Activated naive CD4-positive, alpha-beta T cell treated with anti-CD3 and anti-CD28 coated beads, Interleukin-2, amount 50 U/mL, for 24 hours (primary cell): Measurements from ENCODE around the gene DBI.

Experiments
- H3K27ac Mint-ChIP-seq: one replicate; pipeline ENCODE4 v1.8.0; 2021; ENCODE audit warnings: mild to moderate bottlenecking, mixed read lengths
- H3K27me3 Mint-ChIP-seq: one replicate; pipeline ENCODE4 v1.8.0; 2021; ENCODE audit warnings: mixed read lengths
- H3K36me3 Mint-ChIP-seq: one replicate; pipeline ENCODE4 v1.8.0; 2021; ENCODE audit warnings: mixed read lengths
- H3K4me1 Mint-ChIP-seq: one replicate; pipeline ENCODE4 v1.8.0; 2021; ENCODE audit warnings: mixed read lengths
- H3K4me3 Mint-ChIP-seq: one replicate; pipeline ENCODE4 v1.8.0; 2021; ENCODE audit warnings: mild to moderate bottlenecking, mixed read lengths
- H3K9me3 Mint-ChIP-seq: one replicate; pipeline ENCODE4 v1.8.0; 2021; ENCODE audit warnings: mixed read lengths

The DBI gene

GRCh38 chr2:119366649-119367471 lies at the start of gene DBI, which contains the start of gene C2orf76:
Gene DBI (plus strand): TSS chr2:119366977. CDS start chr2:119367052, 75 bp downstream.
Gene C2orf76 (minus strand): TSS chr2:119366834. CDS start chr2:119339959, 26,875 bp downstream.
- Mint-ChIP-seq H3K27ac (peak within 1 kb of the TSS; percentile 89), H3K4me3 (peak within 1 kb of the TSS; percentile 96), H3K4me1 (peaks cover 53% of the 10 kb centered on the region), H3K9me3 (no peaks in the 10 kb centered on the region), H3K27me3 (no peaks in the 10 kb centered on the region), H3K36me3 (peaks cover 16% of the 10 kb centered on the region)

- peaks cover 2% of the 10 kb centered on the region for H3K36me3 Mint-ChIP-seq
- no peaks in the 10 kb centered on the region for H3K27me3 Mint-ChIP-seq
- no peak overlapping the region for H3K4me3 Mint-ChIP-seq
- H3K9me3 Mint-ChIP-seq = no peaks in the 10 kb centered on the region
- no peaks in the 10 kb centered on the region for H3K4me1 Mint-ChIP-seq
- no peak overlapping the region for H3K27ac Mint-ChIP-seq
These were observed 49.2 kb upstream of the DBI start for GRCh38 chr2:119317554-119317953.

DNA sequence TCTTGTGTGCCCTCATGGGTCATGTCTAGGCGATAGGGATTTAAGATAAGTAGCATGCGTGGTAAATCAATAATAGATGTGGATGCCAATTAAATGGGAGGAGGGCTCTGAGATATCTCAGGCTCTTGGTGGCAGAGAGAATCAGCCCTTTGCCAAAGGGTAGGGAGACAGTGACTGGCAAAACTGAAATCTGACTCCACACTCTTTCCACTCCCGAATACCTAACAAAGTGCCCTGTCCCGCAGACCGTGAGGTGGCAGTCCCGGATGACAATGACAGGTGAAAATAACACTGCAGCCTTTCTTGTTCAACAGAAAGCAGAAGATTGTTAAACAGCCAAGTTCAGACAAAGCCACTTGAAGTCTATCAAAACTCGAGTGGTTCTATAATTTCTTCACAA lies 47.2 kb upstream of the DBI start:
- Mint-ChIP-seq H3K27ac (no peak overlapping the region), H3K4me3 (no peak overlapping the region), H3K27me3 (no peaks in the 10 kb centered on the region), H3K4me1 (no peaks in the 10 kb centered on the region), H3K36me3 (peaks cover 2% of the 10 kb centered on the region), H3K9me3 (no peaks in the 10 kb centered on the region)

DNA sequence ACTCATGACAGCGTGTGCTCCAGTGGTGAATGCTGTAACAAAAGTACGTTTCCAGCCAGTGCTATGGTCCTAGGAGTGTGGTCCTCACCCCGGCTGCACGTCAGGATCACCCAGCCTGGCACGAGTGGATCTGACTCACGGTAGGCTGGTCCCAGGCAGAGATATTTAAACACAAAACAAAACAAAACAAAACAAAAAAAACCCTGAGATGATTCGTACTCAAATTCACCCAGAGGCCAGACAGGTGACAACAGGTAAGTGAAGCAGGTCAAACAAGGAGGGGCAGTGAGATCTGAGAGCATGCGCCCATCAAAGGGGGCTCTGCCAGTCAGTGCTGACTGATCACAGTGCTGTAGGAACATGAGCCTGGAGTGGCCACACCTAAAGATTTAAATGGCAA lies 43.3 kb upstream of the DBI start:
- Mint-ChIP-seq H3K4me3 (no peak overlapping the region), H3K27me3 (no peaks in the 10 kb centered on the region), H3K9me3 (no peaks in the 10 kb centered on the region), H3K27ac (no peak overlapping the region), H3K4me1 (no peaks in the 10 kb centered on the region), H3K36me3 (no peaks in the 10 kb centered on the region)

DNA sequence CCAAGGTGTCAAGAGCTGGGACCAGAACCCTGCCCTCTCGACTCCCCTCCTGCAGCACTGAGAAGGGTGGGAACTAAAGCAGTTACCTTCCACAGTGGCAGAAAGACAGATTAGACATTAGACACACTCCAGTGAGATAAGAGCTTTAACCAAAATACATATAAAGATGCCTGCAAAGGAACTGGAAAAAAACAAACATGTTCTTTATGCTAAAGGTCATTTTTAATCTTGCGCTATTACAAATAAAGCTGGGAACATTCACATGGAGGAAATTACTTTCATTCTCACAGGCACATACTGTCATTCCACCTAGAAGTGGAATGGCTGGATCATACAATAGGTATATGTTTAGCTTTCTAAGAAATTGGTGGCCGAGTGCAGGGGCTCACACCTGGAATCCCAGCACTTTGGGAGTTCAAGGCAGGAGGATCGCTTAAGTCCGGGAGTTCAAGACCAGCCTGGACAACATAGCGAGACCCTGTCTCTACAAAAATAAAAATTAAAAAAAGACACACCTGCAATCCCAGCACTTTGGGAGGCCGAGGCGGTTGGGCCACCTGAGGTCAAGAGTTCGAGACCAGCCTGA lies 42.0 kb upstream of the DBI start:
- Mint-ChIP-seq H3K9me3 (no peaks in the 10 kb centered on the region), H3K36me3 (peaks cover 1% of the 10 kb centered on the region), H3K27me3 (no peaks in the 10 kb centered on the region), H3K27ac (no peak overlapping the region), H3K4me3 (no peak overlapping the region), H3K4me1 (no peaks in the 10 kb centered on the region)

DNA sequence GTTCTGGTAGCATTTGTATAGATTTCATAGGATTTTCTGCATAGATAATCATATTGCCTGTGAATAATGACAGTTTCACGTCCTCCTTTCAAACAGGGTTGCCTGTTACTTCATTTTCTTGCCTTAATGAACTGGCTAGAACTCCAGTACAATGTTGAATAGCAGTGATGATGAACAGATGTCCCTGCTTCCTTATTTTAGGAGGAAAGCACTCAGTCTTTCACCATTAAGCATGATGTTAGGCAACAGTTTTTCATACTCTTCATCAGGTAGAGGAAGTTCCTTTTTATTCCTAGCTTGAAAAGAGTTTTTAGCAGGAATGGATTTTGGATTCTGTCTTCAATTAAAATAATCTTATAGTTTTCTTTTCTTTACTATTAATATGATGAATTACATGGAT lies 39.8 kb upstream of the DBI start:
- Mint-ChIP-seq H3K4me3 (no peak overlapping the region), H3K27me3 (no peaks in the 10 kb centered on the region), H3K36me3 (peaks cover 7% of the 10 kb centered on the region), H3K9me3 (no peaks in the 10 kb centered on the region), H3K27ac (no peak overlapping the region), H3K4me1 (no peaks in the 10 kb centered on the region)

DNA sequence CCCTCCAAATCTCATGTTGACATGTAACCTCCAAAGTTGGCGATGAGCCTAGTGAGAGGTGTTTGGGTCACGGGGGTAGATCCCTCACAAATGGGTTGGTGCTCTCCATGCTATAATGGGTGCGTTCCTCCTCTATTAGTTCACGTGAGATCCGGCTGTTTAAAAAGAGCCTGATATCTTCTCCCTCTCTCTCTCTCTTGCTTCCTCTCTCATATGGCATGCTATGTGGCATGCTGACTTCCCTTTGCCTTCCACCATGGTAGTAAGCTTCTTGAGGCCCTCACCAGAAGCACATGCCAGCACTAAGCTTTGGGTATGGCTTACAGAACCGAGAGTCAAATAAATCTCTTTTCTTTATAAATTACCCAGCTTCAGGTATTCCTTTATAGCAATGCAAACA lies 39.3 kb upstream of the DBI start:
- Mint-ChIP-seq H3K4me1 (no peaks in the 10 kb centered on the region), H3K36me3 (peaks cover 7% of the 10 kb centered on the region), H3K9me3 (no peaks in the 10 kb centered on the region), H3K27me3 (no peaks in the 10 kb centered on the region), H3K27ac (no peak overlapping the region), H3K4me3 (no peak overlapping the region)

GRCh38 chr2:119332953-119333352 lies 33.8 kb upstream of the DBI start:
- H3K4me3 Mint-ChIP-seq = no peak overlapping the region
- H3K9me3 Mint-ChIP-seq = no peaks in the 10 kb centered on the region
- no peaks in the 10 kb centered on the region for H3K4me1 Mint-ChIP-seq
- H3K36me3 Mint-ChIP-seq = peaks cover 15% of the 10 kb centered on the region
- no peaks in the 10 kb centered on the region for H3K27me3 Mint-ChIP-seq
- no peak overlapping the region for H3K27ac Mint-ChIP-seq

DNA sequence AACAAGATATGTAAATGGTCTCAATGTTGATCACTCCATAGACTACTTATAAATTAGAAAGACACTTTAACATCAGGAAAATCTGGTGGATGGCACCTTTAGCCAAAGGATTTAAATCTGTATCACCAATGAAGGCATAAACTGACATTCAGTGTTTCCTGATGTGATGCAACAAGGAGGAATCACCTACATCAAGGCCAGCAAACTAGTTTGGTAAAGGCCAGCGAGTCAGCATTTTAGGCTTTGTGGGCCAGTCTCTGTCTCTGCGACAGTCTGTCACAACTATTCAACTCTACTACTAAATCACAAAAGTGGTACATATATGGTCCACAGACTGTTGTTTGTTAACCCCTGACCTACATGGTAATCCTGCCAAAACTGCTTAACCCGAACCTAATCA lies 33.4 kb upstream of the DBI start:
- Mint-ChIP-seq H3K9me3 (no peaks in the 10 kb centered on the region), H3K36me3 (peaks cover 15% of the 10 kb centered on the region), H3K4me1 (peaks cover 4% of the 10 kb centered on the region), H3K27me3 (no peaks in the 10 kb centered on the region), H3K4me3 (no peak overlapping the region), H3K27ac (no peak overlapping the region)

- H3K27ac Mint-ChIP-seq = no peak overlapping the region
- peaks cover 15% of the 10 kb centered on the region for H3K36me3 Mint-ChIP-seq
- no peaks in the 10 kb centered on the region for H3K9me3 Mint-ChIP-seq
- H3K4me3 Mint-ChIP-seq = no peak overlapping the region
- H3K4me1 Mint-ChIP-seq = peaks cover 8% of the 10 kb centered on the region
- H3K27me3 Mint-ChIP-seq = no peaks in the 10 kb centered on the region
These were observed 32.9 kb upstream of the DBI start for GRCh38 chr2:119333833-119334232.

- Mint-ChIP-seq H3K4me3 (no peak overlapping the region), H3K9me3 (no peaks in the 10 kb centered on the region), H3K4me1 (peaks cover 21% of the 10 kb centered on the region), H3K27me3 (no peaks in the 10 kb centered on the region), H3K27ac (no peak overlapping the region), H3K36me3 (peaks cover 8% of the 10 kb centered on the region)
These were observed 29.0 kb upstream of the DBI start for GRCh38 chr2:119337749-119338148.

DNA sequence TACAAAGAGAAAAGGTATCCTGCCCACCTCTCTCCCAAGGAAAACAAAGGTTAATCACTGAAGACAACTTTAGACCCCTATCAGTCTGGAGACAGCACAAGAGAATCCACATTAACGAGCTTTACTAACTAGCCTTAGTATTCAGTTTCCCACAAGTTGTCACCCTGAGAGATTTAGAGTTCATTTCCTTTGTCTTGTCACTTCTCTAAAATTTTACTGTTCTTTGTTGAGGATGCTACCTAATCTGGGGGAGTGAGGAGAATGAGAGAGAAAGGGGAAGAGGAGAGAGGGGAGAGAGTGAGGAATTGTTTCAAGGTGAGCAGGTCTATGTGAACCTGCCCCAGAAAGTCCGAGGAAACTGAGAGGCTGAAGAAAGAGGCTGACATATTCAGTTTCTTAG lies 28.5 kb upstream of the DBI start:
- H3K27ac Mint-ChIP-seq = no peak overlapping the region
- no peaks in the 10 kb centered on the region for H3K27me3 Mint-ChIP-seq
- no peak overlapping the region for H3K4me3 Mint-ChIP-seq
- H3K9me3 Mint-ChIP-seq = no peaks in the 10 kb centered on the region
- H3K4me1 Mint-ChIP-seq = peaks cover 21% of the 10 kb centered on the region
- peaks cover 8% of the 10 kb centered on the region for H3K36me3 Mint-ChIP-seq

DNA sequence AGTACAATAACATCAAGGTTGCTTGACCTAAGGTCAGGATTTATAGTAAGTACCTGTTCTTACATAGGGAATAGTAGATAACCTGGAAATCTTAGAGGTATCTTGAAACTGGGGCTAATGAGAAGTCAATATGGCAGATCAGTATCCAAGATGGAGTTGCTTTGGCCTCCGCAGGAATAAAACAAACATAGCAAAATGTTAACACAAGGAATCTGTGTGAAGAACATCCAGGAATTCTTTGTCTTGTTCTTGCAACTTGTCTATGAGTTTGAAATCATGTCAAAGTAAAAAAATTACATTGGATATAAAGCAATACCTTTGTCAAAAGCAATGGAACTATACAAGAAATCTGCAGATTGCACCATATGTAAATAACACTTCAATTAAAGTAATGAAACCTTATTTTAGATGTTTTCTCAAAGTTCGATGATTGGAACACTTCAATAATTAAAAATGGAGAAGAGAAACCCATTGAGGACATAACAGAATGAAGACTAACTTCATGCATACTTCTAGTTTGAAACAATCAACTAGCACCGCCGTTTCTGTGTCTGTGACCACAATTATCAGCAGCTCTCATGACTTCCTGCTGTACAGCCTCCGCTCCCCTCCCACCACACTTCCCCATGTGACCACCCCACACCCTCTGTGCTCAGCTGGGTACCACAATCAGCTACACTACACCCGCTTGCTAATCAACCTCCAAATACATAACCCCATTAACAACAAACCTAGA lies 27.8 kb upstream of the DBI start:
- H3K27me3 Mint-ChIP-seq = no peaks in the 10 kb centered on the region
- peaks cover 8% of the 10 kb centered on the region for H3K36me3 Mint-ChIP-seq
- no peak overlapping the region for H3K4me3 Mint-ChIP-seq
- H3K27ac Mint-ChIP-seq = peak overlapping the region; percentile 24
- no peaks in the 10 kb centered on the region for H3K9me3 Mint-ChIP-seq
- H3K4me1 Mint-ChIP-seq = peaks cover 21% of the 10 kb centered on the region

GRCh38 chr2:119339562-119339923 lies 27.2 kb upstream of the DBI start:
- H3K9me3 Mint-ChIP-seq = no peaks in the 10 kb centered on the region
- no peaks in the 10 kb centered on the region for H3K27me3 Mint-ChIP-seq
- peaks cover 21% of the 10 kb centered on the region for H3K4me1 Mint-ChIP-seq
- H3K27ac Mint-ChIP-seq = peak overlapping the region; percentile 5
- H3K4me3 Mint-ChIP-seq = no peak overlapping the region
- H3K36me3 Mint-ChIP-seq = peaks cover 8% of the 10 kb centered on the region

DNA sequence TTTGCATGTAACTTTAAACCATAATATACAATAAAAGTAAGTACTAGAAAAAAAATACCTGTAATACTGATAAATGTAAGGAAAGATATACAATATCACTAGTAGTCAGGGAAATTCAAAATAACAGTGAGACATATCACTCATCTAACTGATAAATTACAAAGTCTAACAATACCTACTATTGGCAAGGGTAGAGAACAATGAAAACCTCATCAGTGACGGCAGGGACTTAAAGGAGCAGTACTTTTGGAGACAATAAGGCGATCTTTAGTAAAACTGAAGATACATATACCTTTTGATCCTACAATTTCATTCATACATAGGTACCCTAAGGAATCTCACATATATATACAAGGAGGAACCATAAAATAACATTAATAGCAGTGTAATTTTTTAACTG lies 25.1 kb upstream of the DBI start:
- Mint-ChIP-seq H3K4me1 (peaks cover 21% of the 10 kb centered on the region), H3K9me3 (no peaks in the 10 kb centered on the region), H3K27me3 (no peaks in the 10 kb centered on the region), H3K4me3 (no peak overlapping the region), H3K27ac (no peak overlapping the region), H3K36me3 (no peaks in the 10 kb centered on the region)

- no peaks in the 10 kb centered on the region for H3K36me3 Mint-ChIP-seq
- H3K27me3 Mint-ChIP-seq = no peaks in the 10 kb centered on the region
- H3K4me3 Mint-ChIP-seq = no peak overlapping the region
- H3K27ac Mint-ChIP-seq = no peak overlapping the region
- H3K4me1 Mint-ChIP-seq = no peaks in the 10 kb centered on the region
- no peaks in the 10 kb centered on the region for H3K9me3 Mint-ChIP-seq
These were observed 17.5 kb upstream of the DBI start for GRCh38 chr2:119349289-119349688.
